Skeletal muscle cell (primary cell): ENCODE data around the gene AP1AR.
"Not testable (repeated sequence)": the region's sequence is repeated elsewhere in the genome, so short reads cannot be mapped to it uniquely, and the experiment has no call there.

Source experiments
- DNase-seq: peaks from one replicate; pipeline ENCODE4 v3.0.0-alpha.2; 2010; ENCODE audit warnings: low read depth
- H3K4me3 ChIP-seq: 2 replicates; pipeline ENCODE4 v1.5.1; 2011; ENCODE audit warnings: low read depth, mild to moderate bottlenecking, control low read depth, low read length, moderate library complexity

Gene AP1AR

DNA sequence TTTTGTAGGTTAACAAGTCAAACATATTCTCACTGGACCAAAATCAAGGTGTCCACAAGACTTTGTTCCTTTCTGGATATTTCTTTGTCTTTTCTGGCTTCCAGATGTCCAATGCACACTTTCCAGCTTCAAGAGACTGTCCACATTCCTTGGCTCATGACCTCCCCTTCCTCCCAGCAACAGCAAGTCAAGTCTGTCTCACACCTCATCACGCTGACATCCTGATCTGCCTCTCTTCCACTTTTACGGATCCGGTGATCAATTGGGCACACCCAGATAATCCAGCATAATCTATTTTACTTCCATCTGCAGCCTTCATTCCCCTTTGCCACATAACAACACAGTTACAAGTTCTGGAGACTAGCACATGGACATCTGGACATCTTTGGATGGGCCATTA, 44.5 kb downstream of the AP1AR start:
- DNase-seq, result no peak
- no peak overlapping the region for H3K4me3 ChIP-seq

DNA sequence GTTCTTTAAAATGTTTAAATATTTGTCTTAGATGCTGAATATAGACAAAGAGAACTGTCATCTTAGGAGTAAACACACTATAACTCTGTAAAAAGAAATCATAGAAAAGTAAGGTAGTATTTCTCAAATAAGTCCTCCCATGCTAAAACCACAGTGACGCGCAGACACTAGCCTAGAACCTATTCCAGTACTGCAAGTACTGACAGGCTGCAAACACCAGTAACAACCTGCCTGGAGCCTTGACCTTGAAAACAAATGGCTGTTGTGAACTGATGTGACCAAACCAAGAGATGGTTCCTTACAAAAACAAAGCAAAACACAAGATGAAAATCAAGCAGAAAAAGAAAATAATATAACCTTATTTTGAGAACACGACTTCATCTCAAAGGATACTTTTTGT, 45.6 kb downstream of the AP1AR start:
- H3K4me3 ChIP-seq, result no peak overlapping the region
- DNase-seq, result no peak

DNA sequence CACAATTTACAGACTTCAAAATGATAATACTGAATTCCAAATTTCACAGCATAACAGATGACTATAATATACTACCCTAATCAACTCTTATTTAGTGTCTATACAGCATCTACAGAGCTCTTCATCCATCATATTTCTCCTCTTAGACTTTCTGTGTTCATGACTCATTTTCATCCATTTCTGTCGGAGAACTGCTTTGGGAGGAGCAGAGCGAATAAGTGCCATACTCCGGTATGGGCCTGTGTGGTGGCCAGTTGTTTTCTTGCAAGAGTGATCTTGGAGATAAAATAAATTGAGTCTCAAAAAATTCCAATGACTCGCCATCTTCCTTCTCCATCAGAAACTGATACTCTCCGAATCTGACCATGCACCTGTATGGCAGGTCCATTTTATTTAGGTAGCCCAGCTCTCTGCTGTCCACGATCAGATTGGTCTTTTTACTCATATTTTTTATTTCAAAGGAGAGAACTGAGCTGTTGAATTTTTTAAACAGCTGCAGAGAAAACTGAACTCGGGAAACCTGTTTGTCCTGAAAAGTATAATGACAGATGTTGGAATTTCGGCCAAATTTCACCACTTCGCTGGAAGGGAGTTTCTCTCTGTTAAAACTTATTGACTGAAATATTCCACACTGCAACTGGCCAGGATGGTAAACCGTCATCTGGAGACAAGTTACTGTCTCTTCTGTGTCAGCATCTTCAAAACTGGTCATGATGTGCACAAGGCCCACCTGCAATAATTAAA, 46.3 kb downstream of the AP1AR start:
- no peak for DNase-seq
- no peak overlapping the region for H3K4me3 ChIP-seq

- H3K4me3 ChIP-seq, result no peak overlapping the region
Observed at GRCh38 chr4:112279025-112279881, 47.7 kb downstream of the AP1AR start.

DNA sequence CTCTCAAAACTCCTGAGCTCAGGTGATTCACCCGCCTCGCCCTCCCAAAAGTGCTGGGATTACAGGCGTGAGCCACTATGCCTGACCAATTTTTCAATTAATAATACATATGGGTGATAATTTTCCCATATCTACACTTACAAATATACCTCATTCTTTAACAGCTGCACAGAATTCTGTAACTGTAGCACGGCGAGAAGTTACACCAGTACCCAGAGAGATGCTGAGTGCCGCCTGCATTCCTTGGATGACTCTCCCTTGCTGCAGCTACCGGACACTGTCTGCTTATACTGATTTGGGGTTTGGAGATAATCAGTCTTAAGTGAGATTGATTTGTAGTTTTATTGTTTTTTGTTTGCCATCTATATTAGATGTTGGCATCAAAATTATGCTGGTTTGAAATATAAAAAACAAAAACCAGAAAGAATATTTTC, 48.3 kb downstream of the AP1AR start:
- no peak overlapping the region for H3K4me3 ChIP-seq
- no peak for DNase-seq

More at GRCh38 chr4:112279025-112279881, 47.7 kb downstream of the AP1AR start:
- DNase-seq, result no peak

- H3K4me3 ChIP-seq, result no peak overlapping the region
- no peak for DNase-seq
Observed at GRCh38 chr4:112280386-112281056, 48.9 kb downstream of the AP1AR start.

DNA sequence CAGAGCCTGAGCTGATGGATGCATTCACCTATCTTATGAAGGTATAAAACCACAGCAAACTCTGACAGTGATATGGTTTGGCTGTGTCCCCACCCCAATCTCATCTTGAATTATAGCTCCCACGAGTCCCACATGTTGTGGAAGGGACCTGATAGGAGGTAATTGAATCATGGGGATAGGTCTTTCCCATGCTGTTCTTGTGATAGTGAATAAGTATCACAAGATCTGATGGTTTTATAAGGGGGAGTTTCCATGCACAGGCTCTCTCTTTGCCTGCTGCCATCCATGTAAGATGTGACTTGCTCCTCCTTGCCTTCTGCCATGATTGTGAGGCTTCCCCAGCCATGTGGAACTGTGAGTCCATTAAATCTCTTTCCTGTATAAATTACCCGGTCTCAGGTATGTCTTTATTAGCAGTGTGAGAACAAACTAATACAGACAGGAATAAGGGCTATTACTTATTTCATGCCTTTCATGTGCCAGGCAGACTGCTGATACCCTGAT, 50.4 kb downstream of the AP1AR start:
- not testable (repeated sequence) for H3K4me3 ChIP-seq, DNase-seq

- H3K4me3 ChIP-seq, result no peak overlapping the region
- DNase-seq, result no peak
Observed at GRCh38 chr4:112282860-112283667, 51.5 kb downstream of the AP1AR start.

GRCh38 chr4:112284166-112284565, 52.6 kb downstream of the AP1AR start:
- no peak for DNase-seq
- peak overlapping the region; percentile 68 for H3K4me3 ChIP-seq

- no peak for DNase-seq
- H3K4me3 ChIP-seq, result peak overlapping the region; percentile 68
Observed at GRCh38 chr4:112284662-112285411, 53.2 kb downstream of the AP1AR start.

- H3K4me3 ChIP-seq, result no peak overlapping the region
- DNase-seq, result no peak
Observed at GRCh38 chr4:112287258-112287989, 55.8 kb downstream of the AP1AR start.

GRCh38 chr4:112288455-112288854, 56.9 kb downstream of the AP1AR start:
- no peak overlapping the region for H3K4me3 ChIP-seq
- no peak for DNase-seq

GRCh38 chr4:112289407-112290253, 58.0 kb downstream of the AP1AR start:
- H3K4me3 ChIP-seq, result no peak overlapping the region

GRCh38 chr4:112290341-112290740, 58.8 kb downstream of the AP1AR start:
- DNase-seq, result no peak
- no peak overlapping the region for H3K4me3 ChIP-seq

More at GRCh38 chr4:112289407-112290253, 58.0 kb downstream of the AP1AR start:
- no peak for DNase-seq

DNA sequence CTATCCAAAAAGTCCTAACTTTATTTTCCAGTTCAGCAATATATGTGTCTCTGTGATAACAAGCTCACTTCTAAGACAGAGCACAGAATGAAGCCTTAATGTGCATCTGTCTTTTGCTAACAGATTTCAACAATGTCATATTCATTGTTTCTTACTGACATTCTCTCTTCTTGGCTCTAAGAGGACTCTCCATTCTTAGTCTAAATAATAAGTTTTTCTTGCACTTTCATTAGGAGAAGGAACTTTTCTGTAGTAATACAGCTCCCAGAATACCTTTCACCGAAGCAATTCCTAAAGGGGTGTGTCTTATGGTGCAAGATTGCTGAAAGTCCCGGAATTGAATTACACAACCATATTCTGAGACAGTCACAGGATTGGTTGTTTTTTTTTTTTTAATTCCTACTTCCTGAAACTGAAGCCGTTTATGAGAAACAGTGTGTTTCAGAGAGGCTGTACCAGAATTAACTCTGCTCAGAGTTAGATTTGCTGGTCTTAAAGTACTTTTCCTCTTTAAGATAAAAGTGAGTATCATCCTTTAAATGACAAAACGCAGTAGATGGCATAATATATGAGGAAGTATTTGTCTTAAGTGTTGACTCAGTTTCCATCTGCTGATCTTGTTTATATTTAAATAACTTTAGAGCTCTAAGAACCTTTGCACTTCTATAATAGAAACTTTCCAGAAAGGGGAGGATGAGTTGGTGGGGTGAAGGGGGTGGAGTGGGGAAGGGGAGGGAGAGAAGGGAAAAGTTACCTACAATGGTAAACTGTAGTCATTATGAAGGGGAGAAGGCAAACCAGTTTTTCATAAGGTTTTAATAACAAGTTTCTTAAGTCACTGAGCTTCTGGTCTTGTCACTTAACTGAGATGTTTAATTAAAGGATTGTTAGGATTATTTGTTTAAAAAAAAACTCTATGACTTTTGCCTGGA, 65.6 kb downstream of the AP1AR start, which contains the start of gene ALPK1:
Gene ALPK1, plus strand, starts transcription at position 421 of the 932 bp plus-strand sequence.
- DNase-seq, result peak; percentile 70

DNA sequence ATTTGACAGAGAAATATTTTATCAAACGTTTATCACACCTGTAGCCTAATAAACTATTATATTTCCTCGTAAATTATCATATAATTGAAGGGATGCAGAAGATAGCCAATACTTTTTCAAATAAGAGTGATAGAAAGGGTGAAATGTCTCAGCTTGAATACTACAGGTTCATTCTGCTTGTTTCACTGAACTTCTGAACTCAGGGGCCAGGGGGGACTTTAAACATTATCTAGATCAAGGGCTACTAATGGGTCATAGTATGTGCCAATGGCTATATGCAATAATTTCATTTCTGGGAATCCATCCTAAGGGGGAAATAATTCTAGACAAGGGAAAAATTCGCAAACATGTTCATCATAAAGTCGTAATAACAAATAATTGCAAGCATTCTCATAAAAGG, 68.1 kb downstream of the AP1AR start:
- no peak overlapping the region for H3K4me3 ChIP-seq
- DNase-seq, result no peak

More for the DNA sequence above, 65.6 kb downstream of the AP1AR start, which contains the start of gene ALPK1:
- H3K4me3 ChIP-seq, result peak within 1 kb of the TSS; percentile 42
